COLO668 (cell line): ENCODE data around the gene TXN2.
"Not testable (repeated sequence)": the region's sequence is repeated elsewhere in the genome, so short reads cannot be mapped to it uniquely, and the experiment has no call there.

Source experiments
- DNase-seq: peaks from one replicate; lab custom pipeline; 2025; ENCODE audit not compliant: unreplicated experiment; lab: John Stamatoyannopoulos, UW

The TXN2 gene

GRCh38 chr22:36456464-36456845 lies 25.0 kb downstream of the TXN2 start:
- no peak for DNase-seq

GRCh38 chr22:36455571-36456463 lies 25.6 kb downstream of the TXN2 start:
- DNase-seq = peak; percentile 61

- DNase-seq = peak; percentile 99
These were observed 26.4 kb downstream of the TXN2 start for GRCh38 chr22:36454916-36455570.

DNA sequence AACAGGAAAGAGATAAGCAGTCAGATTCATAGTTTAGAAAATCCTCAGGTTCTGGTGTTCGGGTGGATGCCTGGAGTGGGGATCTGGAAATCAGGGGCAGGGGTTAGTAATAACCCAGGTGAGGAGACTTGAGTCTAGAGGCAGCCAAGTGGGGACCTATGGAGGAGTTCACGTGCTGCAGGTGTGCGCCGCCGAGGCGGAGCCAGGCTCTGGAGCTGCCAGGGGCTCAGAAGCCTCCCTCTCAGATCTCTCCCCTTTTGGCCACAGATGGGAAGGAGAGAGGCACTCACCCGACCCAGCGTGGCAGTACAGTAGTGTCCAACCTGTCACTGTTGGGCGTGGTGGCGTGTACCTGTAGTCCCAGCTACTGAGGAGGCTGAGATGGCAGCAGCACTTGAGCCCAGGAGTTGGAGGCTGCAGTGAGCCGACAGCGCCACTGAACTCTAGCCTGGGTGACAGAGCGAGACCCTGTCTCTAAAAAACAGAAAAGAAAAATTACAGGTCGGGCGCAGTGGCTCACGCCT lies 27.5 kb downstream of the TXN2 start:
- DNase-seq = no peak

DNA sequence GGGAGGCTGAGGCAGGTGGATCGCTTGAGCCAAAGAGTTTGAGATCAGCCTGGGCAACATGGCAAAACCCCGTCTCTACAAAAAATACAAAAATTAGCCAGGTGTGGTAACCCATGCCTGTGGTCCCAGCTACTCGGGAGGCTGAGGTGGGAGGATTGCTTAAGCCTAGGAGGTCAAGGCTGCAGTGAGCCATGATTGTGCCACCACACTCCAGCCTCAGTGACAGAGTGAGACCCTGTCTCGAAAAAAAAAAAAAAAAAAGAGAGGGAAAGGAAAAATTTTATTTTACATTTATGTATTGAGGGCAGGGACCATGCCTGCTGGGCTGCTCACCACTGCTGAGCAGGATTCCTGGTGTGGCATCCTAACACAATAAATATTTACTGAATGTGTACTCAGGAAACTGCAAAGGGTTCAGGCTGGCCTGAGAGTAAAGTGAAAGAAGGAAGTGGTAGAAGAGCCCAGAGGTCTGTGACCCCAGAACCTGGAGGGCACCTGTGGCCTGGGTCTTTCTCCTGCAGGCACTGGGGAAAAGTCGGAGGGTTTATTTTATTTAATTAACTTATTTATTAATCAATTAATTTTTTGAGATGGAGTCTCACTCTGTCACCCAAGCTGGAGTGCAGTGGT lies 28.3 kb downstream of the TXN2 start:
- peak; percentile 13 for DNase-seq

- DNase-seq = no peak
These were observed 29.0 kb downstream of the TXN2 start for GRCh38 chr22:36452250-36452977.

GRCh38 chr22:36450923-36451322 lies 30.5 kb downstream of the TXN2 start:
- not testable (repeated sequence) for DNase-seq

DNA sequence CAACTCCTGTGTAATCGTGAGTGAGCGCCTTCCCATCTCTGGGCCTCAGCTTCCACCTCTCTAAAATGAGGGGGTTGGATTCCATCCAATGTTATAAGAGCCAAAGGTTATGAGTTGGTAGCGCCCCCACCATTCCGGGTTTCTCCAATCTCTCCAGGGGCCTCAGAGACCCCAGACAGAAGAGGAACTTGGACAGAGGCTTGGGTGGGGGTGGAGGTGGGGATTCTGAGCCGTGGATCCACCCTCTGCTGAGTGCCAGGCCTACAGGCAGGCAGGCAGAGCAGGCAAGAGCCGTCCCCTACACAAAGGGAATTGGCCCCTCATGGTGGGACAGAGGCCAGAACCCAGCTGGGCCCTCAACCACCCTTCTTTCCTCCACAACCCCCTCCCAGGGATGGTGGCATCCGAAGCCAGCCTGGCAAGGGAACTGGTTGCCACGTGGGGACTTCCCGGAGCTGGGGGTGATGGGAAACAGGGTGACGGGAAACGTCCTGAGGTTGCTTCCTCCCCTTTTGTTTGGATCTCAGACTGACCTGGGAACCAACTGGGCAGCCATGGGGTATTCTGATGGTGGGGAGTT lies 31.8 kb downstream of the TXN2 start:
- no peak for DNase-seq

- DNase-seq = no peak
These were observed 33.8 kb downstream of the TXN2 start for GRCh38 chr22:36447632-36448031.

DNA sequence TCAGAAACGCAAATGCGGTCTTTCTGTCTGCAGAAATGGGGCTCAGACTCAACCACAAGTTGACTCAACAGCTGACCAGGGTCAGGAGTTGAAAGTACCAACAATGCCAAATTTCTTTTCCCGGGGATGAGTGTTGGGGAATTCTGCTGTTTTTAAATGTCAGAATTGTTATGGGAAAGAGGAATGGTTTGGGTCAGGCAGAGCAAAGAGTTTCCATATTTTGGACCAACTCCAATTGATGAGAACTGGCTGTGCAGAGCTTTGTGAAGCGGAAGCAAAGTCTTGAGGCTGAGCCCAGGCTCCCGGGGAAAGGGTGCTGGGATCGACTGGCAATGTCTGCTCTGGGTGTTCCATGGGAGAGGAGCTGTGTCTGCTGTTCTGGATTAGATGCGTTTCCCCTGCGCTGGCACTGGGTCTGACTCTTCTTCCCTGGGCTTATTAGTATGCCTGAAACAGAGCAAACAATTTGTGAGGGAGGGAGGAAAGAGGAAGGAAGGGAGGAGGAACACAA lies 36.2 kb downstream of the TXN2 start:
- DNase-seq = no peak

DNA sequence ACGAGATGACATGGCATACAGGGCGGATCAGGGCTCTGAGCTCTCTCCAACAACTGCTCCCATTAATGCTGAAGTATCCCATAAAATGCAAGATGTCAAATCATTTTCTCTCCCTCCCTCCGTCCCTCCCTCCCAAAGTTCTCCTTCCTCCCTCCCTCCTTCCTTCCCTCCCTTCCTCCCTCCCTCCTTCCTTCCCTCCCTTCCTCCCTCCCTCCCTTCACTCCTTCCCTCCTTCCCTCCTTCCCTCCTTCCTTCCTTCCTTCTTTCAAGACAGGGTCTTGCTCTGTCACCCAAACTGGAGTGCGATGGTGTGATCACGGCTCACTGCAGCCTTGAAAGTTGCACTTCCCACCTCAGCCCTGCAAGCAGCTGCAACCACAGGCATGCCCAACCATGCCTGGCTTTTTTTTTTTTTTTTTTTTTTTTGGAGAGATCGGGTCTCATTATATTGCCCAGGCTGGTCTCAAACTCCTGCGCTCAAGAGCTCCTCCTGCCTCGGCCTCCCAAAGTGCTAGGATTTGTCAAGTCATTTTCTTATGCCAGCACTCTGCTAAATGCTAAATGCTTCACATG lies 38.2 kb downstream of the TXN2 start:
- no peak for DNase-seq

DNA sequence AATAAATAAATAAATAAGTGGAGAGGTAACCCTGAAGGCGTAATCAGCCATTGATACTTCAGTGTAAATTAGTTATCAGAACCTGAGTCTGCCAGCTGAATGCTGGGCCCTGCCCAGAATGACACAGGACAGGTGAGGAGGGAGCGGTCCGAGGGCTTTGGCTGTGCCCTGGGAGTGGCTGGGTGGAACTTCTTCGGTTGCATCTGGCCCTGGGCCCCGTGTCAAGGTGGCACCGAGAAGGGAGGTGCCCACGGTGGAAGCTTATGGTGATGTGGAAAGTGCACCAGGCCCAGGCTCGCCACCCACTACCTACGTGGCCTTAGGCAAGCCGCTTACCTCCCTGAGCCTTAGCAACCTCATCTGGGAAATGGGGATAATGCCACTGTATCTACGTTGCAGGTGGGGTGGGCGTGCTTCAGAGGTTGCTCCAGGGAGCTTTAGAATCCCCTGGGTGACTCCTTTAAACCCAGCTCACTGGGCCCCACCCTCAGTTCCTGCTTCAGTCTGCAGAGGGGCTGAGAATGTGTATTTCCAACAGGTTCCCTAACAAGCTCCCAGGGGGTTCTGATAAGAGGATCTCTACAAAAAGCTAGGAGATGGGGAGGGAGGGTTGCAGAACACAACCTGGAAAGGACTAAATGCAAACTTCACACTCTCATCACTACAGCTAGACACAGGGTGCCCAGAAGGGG lies 38.8 kb downstream of the TXN2 start:
- DNase-seq = no peak

DNA sequence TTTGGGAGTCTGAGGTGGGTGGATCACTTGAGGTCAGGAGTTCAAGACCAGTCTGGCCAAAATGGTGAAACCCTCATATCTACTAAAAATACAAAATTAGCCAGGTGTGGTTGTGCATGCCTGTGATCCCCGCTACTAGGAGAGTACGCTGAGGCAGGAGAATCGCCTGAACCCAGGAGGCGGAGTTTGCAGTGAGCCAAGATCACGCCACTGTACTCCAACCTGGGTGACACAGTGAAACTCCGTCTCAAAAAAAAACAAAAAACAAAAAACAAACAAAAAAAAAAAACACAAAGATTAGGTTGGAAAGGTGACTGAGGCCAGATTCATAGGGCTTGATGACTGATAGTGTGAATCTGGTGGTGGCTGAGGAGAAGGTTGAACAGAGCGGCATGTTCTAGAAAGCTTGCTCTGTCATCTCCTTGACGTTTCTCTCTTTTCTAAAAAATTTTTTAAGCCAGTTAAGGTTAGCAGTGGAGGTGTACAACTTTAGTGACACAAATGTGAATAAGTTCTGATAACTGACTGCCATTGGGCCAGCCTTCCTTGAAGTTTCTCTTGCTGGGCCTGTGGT lies 40.9 kb downstream of the TXN2 start:
- DNase-seq = no peak

- peak; percentile 53 for DNase-seq
These were observed 41.8 kb downstream of the TXN2 start for GRCh38 chr22:36439481-36440271.

GRCh38 chr22:36435516-36436415 lies 45.7 kb downstream of the TXN2 start:
- DNase-seq = peak; percentile 60

GRCh38 chr22:36433318-36434231 lies 47.9 kb downstream of the TXN2 start:
- DNase-seq = peak; percentile 98
